ENCODE data around the gene GTF3C6.
"Not testable (repeated sequence)": the region's sequence is repeated elsewhere in the genome, so short reads cannot be mapped to it uniquely, and the experiment has no call there.

GTF3C6 gene

GRCh38 chr6:110953633-110954303, 4.7 kb upstream of the GTF3C6 start (continued):
- TF ChIP-seq PRDM2 (tag by site-specific recombination; IDR thresholded peaks at IDR 0.05; ENCODE audit: borderline replicate concordance) = no peak
- TF ChIP-seq ZBTB26 (tag by site-specific recombination; optimal IDR thresholded peaks at IDR 0.05) = no peak
- TF ChIP-seq ZNF292 (tag by site-specific recombination; IDR thresholded peaks at IDR 0.05; ENCODE audit: borderline replicate concordance, low read depth) = no peak
- TF ChIP-seq ELK4 (IDR thresholded peaks at IDR 0.05; ENCODE audit: borderline replicate concordance, low read depth, low read length) = no peak

GRCh38 chr6:110960014-110960390, 1.5 kb downstream of the GTF3C6 start:
- no peaks in the 10 kb centered on the region for H3K4me1 ChIP-seq (ENCODE audit: control insufficient read depth, insufficient read depth, low read length)
- no peak for TF ChIP-seq ZBTB48 (tag by site-specific recombination; IDR thresholded peaks at IDR 0.05)
- no peak for TF ChIP-seq ZNF501 (tag by site-specific recombination; IDR thresholded peaks at IDR 0.05)
- no peak for TF ChIP-seq PRDM4 (tag by site-specific recombination; IDR thresholded peaks at IDR 0.05)
- no peak for TF ChIP-seq ZNF133 (tag by site-specific recombination; IDR thresholded peaks at IDR 0.05)
- no peak for TF ChIP-seq GLIS2 (tag by site-specific recombination; IDR thresholded peaks at IDR 0.05)
- ChIA-PET CTCF (interaction anchor here (0.6 to 1.3 kb wide), 5 partner anchors 25 to 432 kb away, joined by 3 to 5 read pairs (median 3); no protein-coding TSS in a partner anchor), POLR2A (interaction anchor here (1.4 kb wide), 1 partner anchor 84 kb away, joined by 3 read pairs; no protein-coding TSS in a partner anchor)
- no peak overlapping the region for H3K27ac ChIP-seq (ENCODE audit: extremely low read depth, low read depth, low read length)
- no peak overlapping the region for H3K4me3 ChIP-seq (ENCODE audit: low read depth, low read length)
- no peaks in the 10 kb centered on the region for H3K9me3 ChIP-seq (ENCODE audit: control insufficient read depth, insufficient read depth, low read depth, low read length)
- H3K36me3 ChIP-seq (ENCODE audit: control insufficient read depth in 2 of 2, insufficient read depth in 1 of 2, low read length in 2 of 2) = peaks cover 42 to 47% of the 10 kb centered on the region in 2 experiments; a peak in 2 of 3 replicates

- H3K4me3 ChIP-seq (ENCODE audit: low read depth, low read length); POLR2A ChIA-PET; H3K4me1 ChIP-seq (ENCODE audit: control insufficient read depth, insufficient read depth, low read length); H3K9me3 ChIP-seq (ENCODE audit: control insufficient read depth, insufficient read depth, low read depth, low read length); H3K27ac ChIP-seq (ENCODE audit: extremely low read depth, low read depth, low read length); CTCF ChIA-PET: not testable (repeated sequence)
- peaks cover 48 to 72% of the 10 kb centered on the region in 2 experiments; a peak in 2 of 3 replicates for H3K36me3 ChIP-seq (ENCODE audit: control insufficient read depth in 2 of 2, insufficient read depth in 1 of 2, low read length in 2 of 2)
Observed at GRCh38 chr6:110962636-110963035, 4.1 kb downstream of the GTF3C6 start.
